Loucy (cell line): ENCODE results near the gene CDC42BPB.

Source experiments
- H2AFZ ChIP-seq: fragments of 200-600 bp; sonication (generic); 2 replicates; pipeline ENCODE4 v1.6.0; 2016; ENCODE audit warnings: antibody characterized with exemption, mild to moderate bottlenecking, low read length, moderate library complexity
- H3F3A ChIP-seq: fragments of 200-600 bp; 2 replicates; pipeline ENCODE4 v1.6.0; 2016; ENCODE audit warnings: antibody characterized with exemption, low read depth, mild to moderate bottlenecking
- H3K27me3 ChIP-seq: fragments of 200-600 bp; sonication (generic); 2 replicates; pipeline ENCODE4 v1.6.1; 2014; ENCODE audit warnings: low read length, mild to moderate bottlenecking; ENCODE audit not compliant: insufficient read depth, poor library complexity, severe bottlenecking
- H3K36me3 ChIP-seq: fragments of 200-600 bp; sonication (generic); 2 replicates; pipeline ENCODE4 v1.6.1; 2016; ENCODE audit warnings: low read length; ENCODE audit not compliant: insufficient read depth
- H3K4me1 ChIP-seq: fragments of 200-600 bp; sonication (generic); 2 replicates; pipeline ENCODE4 v1.5.1; 2014; ENCODE audit warnings: low read length, mild to moderate bottlenecking; ENCODE audit not compliant: insufficient read depth, poor library complexity, severe bottlenecking
- H3K4me2 ChIP-seq: fragments of 200-600 bp; sonication (generic); 2 replicates; pipeline ENCODE4 v1.6.0; 2014; ENCODE audit warnings: antibody characterized with exemption, low read length, low read depth, mild to moderate bottlenecking; ENCODE audit not compliant: poor library complexity, severe bottlenecking
- H3K4me3 ChIP-seq: fragments of 200-600 bp; sonication (generic); 2 replicates; pipeline ENCODE4 v1.5.1; 2014; ENCODE audit warnings: low read length, mild to moderate bottlenecking, mixed read lengths; ENCODE audit not compliant: poor library complexity, severe bottlenecking
- H3K79me2 ChIP-seq: fragments of 200-600 bp; sonication (generic); 2 replicates; pipeline ENCODE4 v1.6.1; 2014; ENCODE audit warnings: low read length; ENCODE audit not compliant: insufficient read depth
- H3K9ac ChIP-seq: fragments of 200-600 bp; sonication (generic); 2 replicates; pipeline ENCODE4 v1.6.0; 2014; ENCODE audit warnings: mild to moderate bottlenecking, low read depth, low read length, moderate library complexity; ENCODE audit not compliant: poor library complexity, severe bottlenecking
- H3K9me2 ChIP-seq: fragments of 200-600 bp; sonication (generic); replicated peaks from 2 replicates; pipeline ENCODE4 v1.6.1; 2016; ENCODE audit warnings: low read depth, low read length, mixed read lengths
- H3K9me3 ChIP-seq: fragments of 200-600 bp; sonication (generic); 2 replicates; pipeline ENCODE4 v1.6.1; 2014; ENCODE audit warnings: mild to moderate bottlenecking, antibody characterized with exemption, low read length, low read depth; ENCODE audit not compliant: insufficient read depth
- H4K20me1 ChIP-seq: fragments of 200-600 bp; sonication (generic); 2 replicates; pipeline ENCODE4 v1.6.0; 2014; ENCODE audit warnings: antibody characterized with exemption, low read length, mild to moderate bottlenecking; ENCODE audit not compliant: insufficient read depth, poor library complexity, severe bottlenecking
- EZH2phosphoT487 ChIP-seq: fragments of 200-600 bp; IDR thresholded peaks from 2 replicates; pipeline ENCODE4 v1.6.1; 2018; ENCODE audit warnings: antibody characterized with exemption, mild to moderate bottlenecking, moderate library complexity, borderline replicate concordance
- TF ChIP-seq, protein P1 (sequence below): fragments of 200-600 bp; sonication (generic); conservative IDR thresholded peaks from 2 replicates; pipeline ENCODE4 v1.5.1; 2014; ENCODE audit warnings: mild to moderate bottlenecking, antibody characterized with exemption, low read length

Gene CDC42BPB

GRCh38 chr14:102998393-102998792 lies 59.0 kb downstream of the CDC42BPB start:
- Histone ChIP-seq H3K27me3 (no peaks in the 10 kb centered on the region), H3K4me1 (no peaks in the 10 kb centered on the region), H3K9me3 (no peaks in the 10 kb centered on the region), H3K4me2 (no peak overlapping the region), H4K20me1 (no peaks in the 10 kb centered on the region), H3K36me3 (no peaks in the 10 kb centered on the region), H2AFZ (no peak overlapping the region), H3F3A (no peaks in the 10 kb centered on the region), H3K4me3 (no peak overlapping the region), H3K9ac (no peak overlapping the region), H3K9me2 (no peaks in the 10 kb centered on the region), H3K79me2 (no peaks in the 10 kb centered on the region)
- TF ChIP-seq, protein P1, sequence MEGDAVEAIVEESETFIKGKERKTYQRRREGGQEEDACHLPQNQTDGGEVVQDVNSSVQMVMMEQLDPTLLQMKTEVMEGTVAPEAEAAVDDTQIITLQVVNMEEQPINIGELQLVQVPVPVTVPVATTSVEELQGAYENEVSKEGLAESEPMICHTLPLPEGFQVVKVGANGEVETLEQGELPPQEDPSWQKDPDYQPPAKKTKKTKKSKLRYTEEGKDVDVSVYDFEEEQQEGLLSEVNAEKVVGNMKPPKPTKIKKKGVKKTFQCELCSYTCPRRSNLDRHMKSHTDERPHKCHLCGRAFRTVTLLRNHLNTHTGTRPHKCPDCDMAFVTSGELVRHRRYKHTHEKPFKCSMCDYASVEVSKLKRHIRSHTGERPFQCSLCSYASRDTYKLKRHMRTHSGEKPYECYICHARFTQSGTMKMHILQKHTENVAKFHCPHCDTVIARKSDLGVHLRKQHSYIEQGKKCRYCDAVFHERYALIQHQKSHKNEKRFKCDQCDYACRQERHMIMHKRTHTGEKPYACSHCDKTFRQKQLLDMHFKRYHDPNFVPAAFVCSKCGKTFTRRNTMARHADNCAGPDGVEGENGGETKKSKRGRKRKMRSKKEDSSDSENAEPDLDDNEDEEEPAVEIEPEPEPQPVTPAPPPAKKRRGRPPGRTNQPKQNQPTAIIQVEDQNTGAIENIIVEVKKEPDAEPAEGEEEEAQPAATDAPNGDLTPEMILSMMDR: no peak
- TF ChIP-seq EZH2phosphoT487: no peak

- no peaks in the 10 kb centered on the region for H3K9me3 ChIP-seq
- no peak overlapping the region for H2AFZ ChIP-seq
- H3K4me2 ChIP-seq: no peak overlapping the region
- no peaks in the 10 kb centered on the region for H3K9me2 ChIP-seq
- TF ChIP-seq, protein P1: no peak
- TF ChIP-seq EZH2phosphoT487: no peak
- no peaks in the 10 kb centered on the region for H3K36me3 ChIP-seq
- H3F3A ChIP-seq: no peaks in the 10 kb centered on the region
- no peak overlapping the region for H3K4me3 ChIP-seq
- no peaks in the 10 kb centered on the region for H3K79me2 ChIP-seq
- H4K20me1 ChIP-seq: no peaks in the 10 kb centered on the region
- no peaks in the 10 kb centered on the region for H3K27me3 ChIP-seq
- no peak overlapping the region for H3K9ac ChIP-seq
- no peaks in the 10 kb centered on the region for H3K4me1 ChIP-seq
These were observed 60.4 kb downstream of the CDC42BPB start for GRCh38 chr14:102996941-102997340.

GRCh38 chr14:102994689-102995088 lies 62.7 kb downstream of the CDC42BPB start:
- no peaks in the 10 kb centered on the region for H3K9me2 ChIP-seq
- H4K20me1 ChIP-seq: no peaks in the 10 kb centered on the region
- H3F3A ChIP-seq: no peaks in the 10 kb centered on the region
- no peak overlapping the region for H3K4me2 ChIP-seq
- no peaks in the 10 kb centered on the region for H3K27me3 ChIP-seq
- no peaks in the 10 kb centered on the region for H3K36me3 ChIP-seq
- H3K4me3 ChIP-seq: no peak overlapping the region
- no peaks in the 10 kb centered on the region for H3K79me2 ChIP-seq
- H2AFZ ChIP-seq: no peak overlapping the region
- TF ChIP-seq, protein P1: no peak
- no peak for TF ChIP-seq EZH2phosphoT487
- H3K9ac ChIP-seq: no peak overlapping the region
- no peaks in the 10 kb centered on the region for H3K4me1 ChIP-seq
- H3K9me3 ChIP-seq: no peaks in the 10 kb centered on the region
